Endothelial cell of umbilical vein (primary cell): ENCODE measurements around the gene COL5A1.

ENCODE experiments used
- CTCF ChIP-seq, 2 donors: IDR thresholded peaks; 1 replicate in 1 of 2; 2 replicates in 1 of 2; pipeline ENCODE4 v1.5.1; 2011; ENCODE audit warnings: low read length in 2 of 2, mild to moderate bottlenecking in 2 of 2, moderate library complexity in 2 of 2, control low read depth in 1 of 2, inconsistent platforms in 1 of 2, low read depth in 1 of 2; ENCODE audit not compliant: insufficient read depth in 1 of 2; ENCODE audit errors: extremely low read depth in 1 of 2
- EZH2 ChIP-seq: IDR thresholded peaks from 2 replicates; pipeline ENCODE4 v1.6.1; 2012; ENCODE audit warnings: borderline replicate concordance, low read depth, mild to moderate bottlenecking, moderate library complexity, low read length, inconsistent platforms; ENCODE audit not compliant: severe bottlenecking
- FOS ChIP-seq: IDR thresholded peaks from 2 replicates; pipeline ENCODE4 v1.6.1; 2011; ENCODE audit warnings: mild to moderate bottlenecking, low read length, moderate library complexity, borderline replicate concordance; ENCODE audit not compliant: insufficient read depth
- GATA2 ChIP-seq: IDR thresholded peaks from 2 replicates; pipeline ENCODE4 v1.7.0; 2011; ENCODE audit warnings: low read depth, mild to moderate bottlenecking, moderate library complexity, mixed read lengths, low read length; ENCODE audit not compliant: insufficient read length, insufficient read depth
- JUN ChIP-seq: IDR thresholded peaks from 2 replicates; pipeline ENCODE4 v1.6.1; 2011; ENCODE audit warnings: borderline replicate concordance, low read depth; ENCODE audit not compliant: insufficient read length, insufficient read depth
- MAX ChIP-seq: IDR thresholded peaks from 2 replicates; pipeline ENCODE4 v1.6.1; 2011; ENCODE audit not compliant: insufficient read depth, insufficient read length
- MYC ChIP-seq: IDR thresholded peaks from one replicate; pipeline ENCODE4 v1.6.1; 2011; ENCODE audit warnings: mild to moderate bottlenecking, low read depth, low read length
- POLR2A ChIP-seq: IDR thresholded peaks from 2 replicates; pipeline ENCODE4 v1.6.1; 2012; ENCODE audit warnings: low read depth, mild to moderate bottlenecking, control low read depth, low read length
- POLR2AphosphoS5 ChIP-seq: IDR thresholded peaks from 2 replicates; pipeline ENCODE4 v1.6.1; 2012; ENCODE audit warnings: low read depth, mild to moderate bottlenecking, control low read depth, low read length, moderate library complexity; ENCODE audit not compliant: insufficient read depth

- TF ChIP-seq MAX (no peak), CTCF (IDR thresholded peaks at IDR 0.05; ENCODE audit: extremely low read depth in 1 of 2, insufficient read depth in 1 of 2, low read depth in 1 of 2, low read length in 2 of 2) (no peak), EZH2 (no peak), POLR2A (no peak), MYC (no peak), POLR2AphosphoS5 (no peak), GATA2 (no peak), JUN (no peak), FOS (no peak)
Measured at GRCh38 chr9:134885679-134886412, 244.2 kb downstream of the COL5A1 start.
